ENCODE results near the gene ZFHX3.

ZFHX3 gene

DNA sequence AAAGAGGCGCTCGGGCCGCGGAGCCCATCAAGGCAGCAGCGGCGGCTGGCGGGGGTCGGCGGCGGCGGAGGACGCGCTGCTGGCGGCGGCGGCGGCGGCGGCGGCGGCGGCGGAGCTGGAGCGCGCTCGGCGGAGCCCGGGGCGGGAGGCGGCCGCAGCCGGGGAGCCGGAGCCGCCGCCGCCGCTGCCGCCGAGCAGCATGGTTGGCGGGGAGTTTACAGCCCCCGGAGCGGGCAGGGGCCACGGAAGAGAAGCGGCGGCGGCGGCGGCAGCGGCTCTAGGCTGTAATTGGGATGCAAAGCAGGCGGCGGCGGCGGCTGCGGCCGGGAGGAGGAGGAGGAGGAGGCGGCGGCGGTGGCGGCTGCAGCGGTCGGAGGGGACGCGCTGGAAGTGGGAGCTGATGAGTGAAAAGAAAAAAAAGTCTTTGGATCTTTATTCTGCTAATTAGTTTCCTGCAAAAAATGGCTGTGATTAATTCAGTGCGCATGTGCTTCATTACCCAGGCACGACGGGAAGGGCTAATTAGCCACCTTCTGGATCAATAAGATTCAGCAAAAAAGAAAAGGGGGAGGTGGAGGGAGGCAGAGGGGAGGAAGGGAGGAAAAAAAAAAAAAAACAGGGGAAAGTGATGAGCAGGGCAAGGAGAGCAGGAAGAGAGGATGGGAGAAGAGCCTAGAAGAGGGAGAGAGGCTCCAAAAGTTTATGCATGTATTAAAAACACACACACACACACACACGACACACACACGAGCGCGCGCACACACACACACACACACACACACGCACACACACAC lies 10.9 kb upstream of the ZFHX3 start:
- no peaks in the 10 kb centered on the region for H3K36me3 ChIP-seq (ENCODE audit: insufficient read depth, low read depth, low read length)
- H3K4me1 ChIP-seq (ENCODE audit: insufficient read depth, low read length), result peaks cover 61% of the 10 kb centered on the region
- H3K9me3 ChIP-seq (ENCODE audit: insufficient read depth, low read depth, low read length), result no peaks in the 10 kb centered on the region
- peaks cover 88% of the 10 kb centered on the region for H3K27me3 ChIP-seq (ENCODE audit: insufficient read depth, low read length)
- no peak overlapping the region for H3K9ac ChIP-seq (ENCODE audit: low read depth, low read length)
- no peak overlapping the region for H3K27ac ChIP-seq (ENCODE audit: low read length)
- peak overlapping the region; percentile 67 for H3K4me3 ChIP-seq (ENCODE audit: low read length)

DNA sequence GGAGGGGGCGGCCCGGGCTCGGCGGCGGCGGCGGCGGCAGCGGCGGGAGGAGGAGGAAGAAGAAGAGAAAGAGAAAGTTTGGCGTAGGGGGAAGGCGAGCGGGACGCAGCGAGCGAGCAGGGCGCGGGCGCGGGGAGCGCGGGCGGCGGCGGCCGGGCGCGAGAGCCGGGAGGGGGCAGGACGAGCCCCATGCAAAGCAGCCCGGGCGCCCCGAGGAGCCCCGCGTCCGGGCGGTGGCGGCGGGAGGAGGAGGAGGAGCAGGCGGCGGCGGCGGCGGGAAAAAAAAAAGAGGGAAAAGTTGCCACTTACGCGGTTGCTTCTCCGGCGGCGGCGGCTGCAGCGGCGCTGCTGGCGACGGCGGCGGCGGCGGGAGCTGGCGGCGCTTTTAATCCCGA lies 10.3 kb upstream of the ZFHX3 start:
- no peak overlapping the region for H3K27ac ChIP-seq (ENCODE audit: low read length)
- H3K36me3 ChIP-seq (ENCODE audit: insufficient read depth, low read depth, low read length), result no peaks in the 10 kb centered on the region
- H3K4me1 ChIP-seq (ENCODE audit: insufficient read depth, low read length), result peaks cover 63% of the 10 kb centered on the region
- no peak overlapping the region for H3K9ac ChIP-seq (ENCODE audit: low read depth, low read length)
- H3K9me3 ChIP-seq (ENCODE audit: insufficient read depth, low read depth, low read length), result no peaks in the 10 kb centered on the region
- peaks cover 88% of the 10 kb centered on the region for H3K27me3 ChIP-seq (ENCODE audit: insufficient read depth, low read length)
- no peak overlapping the region for H3K4me3 ChIP-seq (ENCODE audit: low read length)

DNA sequence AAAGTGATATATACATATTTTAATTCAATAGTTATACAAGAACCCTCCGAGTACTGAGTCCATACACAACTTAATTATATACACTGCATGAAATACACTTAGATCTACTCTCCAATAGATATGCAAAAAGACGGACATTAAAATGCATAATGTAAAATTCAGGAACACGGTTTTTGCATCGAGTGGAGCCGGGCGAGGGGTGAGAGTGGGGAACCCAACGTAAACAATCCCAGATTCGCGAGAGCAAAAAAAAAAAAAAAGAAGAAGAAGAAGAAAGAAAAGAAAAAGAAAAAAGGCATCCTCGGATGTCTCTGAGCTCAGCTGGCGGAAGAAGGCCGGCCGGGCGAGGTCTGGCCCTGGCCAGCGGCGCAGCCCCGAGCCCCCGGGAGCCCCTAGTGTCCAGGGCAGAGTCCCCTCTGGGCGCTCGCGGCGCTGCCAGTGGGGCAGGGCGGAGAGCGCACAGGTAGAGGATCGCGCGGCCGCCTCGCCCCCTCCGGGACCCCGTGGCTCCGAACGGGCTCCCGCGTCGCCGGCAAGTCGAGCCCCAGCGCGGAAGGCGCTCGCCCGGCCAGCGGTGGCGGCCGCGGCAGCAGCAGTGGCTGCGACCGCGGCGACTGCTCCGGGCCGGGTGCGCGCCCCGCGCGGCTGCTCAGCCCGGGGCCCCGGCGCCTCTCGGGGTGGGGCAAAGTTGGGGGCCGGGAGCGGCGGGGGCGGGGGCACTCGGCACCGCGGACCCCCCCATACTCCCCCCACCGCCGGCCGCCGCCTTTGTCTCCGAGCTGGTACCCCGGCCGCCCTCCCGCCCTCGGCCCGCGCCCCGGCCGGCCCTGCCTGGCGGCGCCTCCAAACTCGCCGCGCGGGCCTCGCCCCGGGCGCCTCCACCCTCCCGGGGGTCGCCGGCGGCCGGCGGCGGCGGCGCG lies 9.6 kb upstream of the ZFHX3 start:
- Histone ChIP-seq H3K27me3 (ENCODE audit: insufficient read depth, low read length) (peaks cover 88% of the 10 kb centered on the region), H3K36me3 (ENCODE audit: insufficient read depth, low read depth, low read length) (no peaks in the 10 kb centered on the region), H3K9ac (ENCODE audit: low read depth, low read length) (peak overlapping the region; percentile 31; the same call in 1 of the 2 replicates), H3K27ac (ENCODE audit: low read length) (no peak overlapping the region), H3K4me1 (ENCODE audit: insufficient read depth, low read length) (peaks cover 68% of the 10 kb centered on the region), H3K4me3 (ENCODE audit: low read length) (peak overlapping the region; percentile 63), H3K9me3 (ENCODE audit: insufficient read depth, low read depth, low read length) (no peaks in the 10 kb centered on the region)

DNA sequence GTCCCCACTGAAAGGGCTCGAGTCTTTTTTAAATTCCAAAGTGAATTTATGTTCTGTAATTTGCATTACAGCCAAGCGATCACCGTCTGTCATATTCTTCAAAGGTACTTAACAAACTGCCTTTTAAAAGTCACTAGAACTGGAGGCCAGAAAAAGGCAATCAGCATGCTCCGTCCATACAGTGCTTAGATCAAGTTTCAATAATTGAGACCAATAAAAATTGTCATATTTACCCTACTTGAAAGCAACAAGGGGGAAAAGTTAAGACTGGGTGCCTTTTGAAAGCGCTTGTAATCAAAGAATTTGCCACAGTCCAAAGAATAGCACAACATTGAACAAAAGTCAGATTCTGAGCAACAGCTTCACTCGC lies 9.0 kb upstream of the ZFHX3 start:
- Histone ChIP-seq H3K4me3 (ENCODE audit: low read length) (peak overlapping the region; percentile 63), H3K27ac (ENCODE audit: low read length) (no peak overlapping the region), H3K9me3 (ENCODE audit: insufficient read depth, low read depth, low read length) (no peaks in the 10 kb centered on the region), H3K4me1 (ENCODE audit: insufficient read depth, low read length) (peaks cover 64% of the 10 kb centered on the region), H3K27me3 (ENCODE audit: insufficient read depth, low read length) (peaks cover 88% of the 10 kb centered on the region), H3K9ac (ENCODE audit: low read depth, low read length) (no peak overlapping the region; the same call in 1 of the 2 replicates), H3K36me3 (ENCODE audit: insufficient read depth, low read depth, low read length) (no peaks in the 10 kb centered on the region)

DNA sequence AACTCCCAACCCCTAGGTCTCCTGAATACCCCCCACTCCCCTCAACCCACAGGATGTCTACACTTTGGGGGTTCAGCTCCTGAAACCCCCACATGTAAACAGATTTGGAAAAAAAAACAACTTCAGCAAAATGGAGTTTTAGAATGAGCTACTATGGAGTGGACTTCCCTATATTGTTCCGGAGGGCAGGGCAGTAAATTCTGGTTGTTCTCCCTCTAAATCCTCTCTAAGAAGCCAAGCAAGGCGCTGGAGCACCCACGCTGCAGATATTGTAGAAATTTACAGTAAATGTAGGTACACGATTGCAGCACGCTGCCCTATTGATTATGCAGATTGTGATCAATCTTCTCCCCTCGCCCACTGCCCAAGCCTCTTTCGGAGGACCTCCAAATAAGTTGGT lies 8.5 kb upstream of the ZFHX3 start:
- H3K27me3 ChIP-seq (ENCODE audit: insufficient read depth, low read length), result peaks cover 88% of the 10 kb centered on the region

DNA sequence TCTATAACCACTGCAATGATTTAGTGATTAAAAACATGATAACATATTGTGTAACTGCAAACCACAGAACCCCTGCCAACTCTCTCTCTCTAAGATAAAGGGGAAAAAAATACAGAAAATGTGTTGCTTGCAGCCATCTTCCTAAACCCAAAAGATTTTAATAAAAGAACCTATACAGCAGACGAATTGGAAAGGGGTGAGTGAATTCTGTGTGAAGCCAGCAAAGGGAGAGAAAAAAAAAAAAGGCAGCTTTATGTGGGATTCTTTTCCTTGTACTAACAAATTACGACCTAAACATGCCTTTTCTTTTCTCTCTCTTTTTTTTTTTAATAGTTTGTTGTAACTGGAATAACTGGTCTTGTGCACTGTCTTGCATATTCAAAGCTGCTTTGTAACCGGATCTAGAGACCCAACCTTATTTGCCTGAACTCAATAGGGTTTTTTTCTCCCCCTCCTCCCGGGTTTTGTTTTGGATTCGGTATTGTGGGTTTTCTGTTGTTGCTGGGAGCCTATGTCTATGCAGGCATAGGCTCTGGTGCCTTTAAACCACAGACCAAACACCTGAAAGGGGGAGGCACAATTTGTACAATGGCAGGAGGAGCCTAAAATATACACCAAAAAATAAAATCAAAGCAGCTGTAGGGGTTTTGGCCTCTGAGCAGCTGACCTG lies 7.0 kb upstream of the ZFHX3 start:
- Histone ChIP-seq H3K9ac (ENCODE audit: low read depth, low read length) (no peak overlapping the region), H3K27ac (ENCODE audit: low read length) (no peak overlapping the region), H3K9me3 (ENCODE audit: insufficient read depth, low read depth, low read length) (no peaks in the 10 kb centered on the region), H3K4me1 (ENCODE audit: insufficient read depth, low read length) (peaks cover 47% of the 10 kb centered on the region), H3K36me3 (ENCODE audit: insufficient read depth, low read depth, low read length) (no peaks in the 10 kb centered on the region), H3K27me3 (ENCODE audit: insufficient read depth, low read length) (peaks cover 88% of the 10 kb centered on the region), H3K4me3 (ENCODE audit: low read length) (peak overlapping the region; percentile 43)

More for the DNA sequence above, 8.5 kb upstream of the ZFHX3 start:
- Histone ChIP-seq H3K9ac (ENCODE audit: low read depth, low read length) (no peak overlapping the region; the same call in 1 of the 2 replicates), H3K4me1 (ENCODE audit: insufficient read depth, low read length) (peaks cover 59% of the 10 kb centered on the region), H3K4me3 (ENCODE audit: low read length) (peak overlapping the region; percentile 63; the same call in 1 of the 2 replicates), H3K27ac (ENCODE audit: low read length) (no peak overlapping the region), H3K9me3 (ENCODE audit: insufficient read depth, low read depth, low read length) (no peaks in the 10 kb centered on the region), H3K36me3 (ENCODE audit: insufficient read depth, low read depth, low read length) (no peaks in the 10 kb centered on the region)

DNA sequence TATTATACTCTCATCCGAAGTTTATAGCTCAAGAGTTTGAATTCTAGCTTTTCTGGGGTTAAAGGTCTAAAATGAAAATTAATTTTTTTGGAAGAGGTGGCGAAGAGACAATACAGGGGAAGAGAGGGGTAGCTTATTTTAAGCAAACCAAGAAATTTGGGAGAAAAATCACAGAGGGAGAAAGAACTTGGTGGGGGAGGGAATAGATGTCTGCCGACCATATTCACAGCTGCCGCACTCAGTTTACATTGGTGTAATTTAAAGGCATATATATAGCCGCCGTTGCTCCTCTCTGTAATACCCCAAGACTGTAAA lies 6.5 kb upstream of the ZFHX3 start:
- Histone ChIP-seq H3K36me3 (ENCODE audit: insufficient read depth, low read depth, low read length) (no peaks in the 10 kb centered on the region), H3K27me3 (ENCODE audit: insufficient read depth, low read length) (peaks cover 88% of the 10 kb centered on the region), H3K9ac (ENCODE audit: low read depth, low read length) (no peak overlapping the region), H3K9me3 (ENCODE audit: insufficient read depth, low read depth, low read length) (no peaks in the 10 kb centered on the region), H3K4me3 (ENCODE audit: low read length) (no peak overlapping the region), H3K27ac (ENCODE audit: low read length) (no peak overlapping the region), H3K4me1 (ENCODE audit: insufficient read depth, low read length) (peaks cover 42% of the 10 kb centered on the region)

DNA sequence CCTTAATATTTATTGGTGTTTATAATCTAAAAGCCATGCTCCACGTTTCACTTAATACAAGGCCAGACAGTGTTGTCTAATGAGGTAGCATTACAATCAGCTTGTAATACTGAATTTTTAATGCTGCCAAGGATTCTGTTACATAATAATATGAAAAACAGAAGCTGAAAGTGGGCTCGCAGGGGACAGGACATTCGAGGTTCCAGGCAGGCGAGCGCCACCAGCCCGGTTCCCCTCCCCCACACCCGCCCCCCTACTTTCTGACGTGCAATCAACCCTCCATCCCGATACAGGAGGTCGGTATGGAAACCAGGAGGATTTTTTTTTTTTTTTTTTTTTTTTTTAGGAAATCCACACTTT lies 6.2 kb upstream of the ZFHX3 start:
- Histone ChIP-seq H3K9me3 (ENCODE audit: insufficient read depth, low read depth, low read length) (no peaks in the 10 kb centered on the region), H3K27me3 (ENCODE audit: insufficient read depth, low read length) (peaks cover 88% of the 10 kb centered on the region), H3K4me1 (ENCODE audit: insufficient read depth, low read length) (peaks cover 41% of the 10 kb centered on the region), H3K36me3 (ENCODE audit: insufficient read depth, low read depth, low read length) (no peaks in the 10 kb centered on the region), H3K9ac (ENCODE audit: low read depth, low read length) (no peak overlapping the region), H3K27ac (ENCODE audit: low read length) (no peak overlapping the region), H3K4me3 (ENCODE audit: low read length) (peak overlapping the region; percentile 49; the same call in 1 of the 2 replicates)

DNA sequence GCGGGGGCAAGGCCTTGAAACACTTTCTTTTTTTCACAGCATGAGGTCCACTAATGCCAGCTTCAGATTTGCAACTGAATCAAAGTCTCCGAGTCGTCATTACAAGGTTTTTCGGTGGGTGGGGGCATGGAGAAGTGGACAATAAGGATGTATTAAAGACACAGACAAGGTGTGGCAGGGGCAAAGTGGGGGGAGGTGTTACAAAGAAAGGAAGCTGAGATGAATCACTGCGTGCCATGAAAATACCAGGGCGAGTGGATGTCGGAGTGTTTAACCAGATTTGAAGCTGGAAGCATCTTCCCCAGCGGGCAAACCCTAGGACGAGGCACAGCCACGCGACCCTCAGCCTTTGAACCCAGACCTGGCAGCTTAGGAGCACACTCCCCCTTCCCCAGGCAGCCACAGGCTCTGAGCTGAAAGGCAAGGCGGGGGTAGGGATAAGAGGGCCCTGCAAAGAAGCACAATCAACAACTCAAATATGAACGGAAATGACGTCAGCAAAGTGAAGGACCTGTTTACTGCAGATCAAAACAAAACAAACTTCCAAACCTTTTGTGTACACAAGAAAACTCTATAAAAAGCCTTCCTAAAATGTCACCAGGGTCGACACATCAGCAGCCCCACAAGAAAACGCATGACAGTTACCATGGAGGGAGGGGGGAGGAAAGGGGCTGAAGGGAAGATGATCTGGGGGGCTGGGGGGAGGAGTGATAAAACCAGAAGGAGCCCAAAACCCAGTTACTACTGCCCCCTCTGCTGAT lies 5.6 kb upstream of the ZFHX3 start:
- peaks cover 90% of the 10 kb centered on the region for H3K27me3 ChIP-seq (ENCODE audit: insufficient read depth, low read length)
- no peaks in the 10 kb centered on the region for H3K9me3 ChIP-seq (ENCODE audit: insufficient read depth, low read depth, low read length)
- peaks cover 46% of the 10 kb centered on the region for H3K4me1 ChIP-seq (ENCODE audit: insufficient read depth, low read length)
- peak overlapping the region; percentile 49; the same call in 1 of the 2 replicates for H3K4me3 ChIP-seq (ENCODE audit: low read length)
- H3K36me3 ChIP-seq (ENCODE audit: insufficient read depth, low read depth, low read length), result no peaks in the 10 kb centered on the region
- no peak overlapping the region for H3K9ac ChIP-seq (ENCODE audit: low read depth, low read length)
- H3K27ac ChIP-seq (ENCODE audit: low read length), result no peak overlapping the region

DNA sequence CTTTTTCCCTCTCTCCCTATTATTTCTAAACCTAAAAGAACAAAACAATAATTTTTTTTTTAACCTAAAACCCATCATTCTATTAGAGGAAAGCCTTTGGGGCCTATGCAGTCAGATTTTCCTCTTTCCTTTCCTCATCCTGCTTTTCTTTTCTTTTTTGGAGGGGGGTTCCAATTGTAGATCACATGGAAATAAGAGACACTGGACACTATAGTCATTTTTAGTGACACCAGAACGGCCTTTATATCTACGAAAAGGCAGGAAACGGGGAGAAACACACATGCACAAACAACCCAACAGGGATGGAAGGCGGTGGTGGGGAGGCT lies 5.1 kb upstream of the ZFHX3 start:
- no peak overlapping the region for H3K27ac ChIP-seq (ENCODE audit: low read length)
- H3K4me3 ChIP-seq (ENCODE audit: low read length), result 0 out of 2 replicates have a peak overlapping the region, but pooled peaks have one; percentile 49
- peaks cover 94% of the 10 kb centered on the region for H3K27me3 ChIP-seq (ENCODE audit: insufficient read depth, low read length)

DNA sequence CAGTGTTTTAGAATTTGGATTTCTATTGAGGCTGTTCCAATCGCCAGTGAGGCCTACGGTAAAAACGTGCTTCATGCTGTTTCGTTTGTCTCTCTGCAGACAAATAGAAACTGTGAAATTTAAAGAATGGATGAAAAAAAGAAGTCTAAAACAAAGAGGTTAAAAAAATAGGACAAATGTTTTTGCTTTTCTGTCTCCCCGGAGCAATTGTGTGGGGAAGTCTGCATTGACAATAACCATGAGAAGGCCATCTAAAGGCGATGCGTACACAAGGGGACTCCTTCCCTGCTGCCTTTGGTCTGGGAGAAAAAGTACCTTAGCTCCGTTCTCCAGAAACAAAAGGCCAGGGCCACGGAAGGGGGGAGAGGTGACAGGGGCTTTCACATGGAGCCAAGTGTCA lies 4.6 kb upstream of the ZFHX3 start:
- H3K27ac ChIP-seq (ENCODE audit: low read length), result no peak overlapping the region
- 0 out of 2 replicates have a peak overlapping the region, but pooled peaks have one; percentile 49 for H3K4me3 ChIP-seq (ENCODE audit: low read length)
- H3K4me1 ChIP-seq (ENCODE audit: insufficient read depth, low read length), result peaks cover 46% of the 10 kb centered on the region
- H3K27me3 ChIP-seq (ENCODE audit: insufficient read depth, low read length), result peaks cover 96% of the 10 kb centered on the region
- no peaks in the 10 kb centered on the region for H3K9me3 ChIP-seq (ENCODE audit: insufficient read depth, low read depth, low read length)
- no peak overlapping the region for H3K9ac ChIP-seq (ENCODE audit: low read depth, low read length)
- no peaks in the 10 kb centered on the region for H3K36me3 ChIP-seq (ENCODE audit: insufficient read depth, low read depth, low read length)

More for the DNA sequence above, 5.1 kb upstream of the ZFHX3 start:
- H3K4me1 ChIP-seq (ENCODE audit: insufficient read depth, low read length), result peaks cover 46% of the 10 kb centered on the region
- H3K36me3 ChIP-seq (ENCODE audit: insufficient read depth, low read depth, low read length), result no peaks in the 10 kb centered on the region
- H3K9ac ChIP-seq (ENCODE audit: low read depth, low read length), result no peak overlapping the region
- no peaks in the 10 kb centered on the region for H3K9me3 ChIP-seq (ENCODE audit: insufficient read depth, low read depth, low read length)

All from iPS-20b (cell line).